Measurements from ENCODE around the gene SETD6.

SETD6 gene

DNA sequence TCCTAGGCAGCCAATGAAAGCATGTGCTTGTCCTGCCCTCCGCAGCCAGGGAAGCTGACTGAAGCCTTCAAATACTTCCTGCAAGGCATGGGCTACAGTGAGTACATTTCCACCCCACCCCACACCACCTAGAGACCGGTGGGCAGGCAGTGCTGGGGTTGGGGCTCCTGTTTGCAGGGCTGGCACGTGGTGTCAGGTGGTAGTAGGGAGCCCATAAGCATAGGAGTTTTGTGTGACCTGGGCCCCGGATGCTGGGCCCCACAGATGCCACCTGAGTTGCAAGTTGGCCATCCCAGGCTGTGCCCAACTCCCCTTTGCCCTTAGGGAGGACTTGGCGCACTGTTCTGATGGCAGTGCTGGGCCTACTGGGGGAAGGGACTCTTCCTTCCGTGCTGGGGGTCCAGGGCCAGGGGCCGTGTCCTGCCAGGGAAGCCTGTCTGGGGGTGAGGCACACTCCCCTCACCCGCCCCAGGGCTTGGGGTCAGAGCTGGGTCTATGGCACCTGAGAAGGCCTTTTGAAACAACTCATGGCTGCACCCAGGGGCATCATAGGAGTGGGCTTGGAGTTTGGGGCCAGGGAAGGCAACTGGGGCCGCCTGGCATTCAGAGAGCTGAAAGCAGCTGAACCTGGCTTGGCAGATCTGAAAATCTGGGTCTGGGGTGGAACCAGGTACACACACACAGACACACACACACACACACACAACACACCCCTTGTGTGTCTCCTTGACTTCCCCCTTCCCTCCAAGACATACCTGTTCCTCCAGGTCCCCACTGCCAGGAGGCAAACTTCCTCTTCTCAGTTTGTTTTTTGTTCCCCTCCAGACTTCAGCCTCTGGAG lies 5.8 kb upstream of the SETD6 start:
- DNase-seq: peak; percentile 26

DNA sequence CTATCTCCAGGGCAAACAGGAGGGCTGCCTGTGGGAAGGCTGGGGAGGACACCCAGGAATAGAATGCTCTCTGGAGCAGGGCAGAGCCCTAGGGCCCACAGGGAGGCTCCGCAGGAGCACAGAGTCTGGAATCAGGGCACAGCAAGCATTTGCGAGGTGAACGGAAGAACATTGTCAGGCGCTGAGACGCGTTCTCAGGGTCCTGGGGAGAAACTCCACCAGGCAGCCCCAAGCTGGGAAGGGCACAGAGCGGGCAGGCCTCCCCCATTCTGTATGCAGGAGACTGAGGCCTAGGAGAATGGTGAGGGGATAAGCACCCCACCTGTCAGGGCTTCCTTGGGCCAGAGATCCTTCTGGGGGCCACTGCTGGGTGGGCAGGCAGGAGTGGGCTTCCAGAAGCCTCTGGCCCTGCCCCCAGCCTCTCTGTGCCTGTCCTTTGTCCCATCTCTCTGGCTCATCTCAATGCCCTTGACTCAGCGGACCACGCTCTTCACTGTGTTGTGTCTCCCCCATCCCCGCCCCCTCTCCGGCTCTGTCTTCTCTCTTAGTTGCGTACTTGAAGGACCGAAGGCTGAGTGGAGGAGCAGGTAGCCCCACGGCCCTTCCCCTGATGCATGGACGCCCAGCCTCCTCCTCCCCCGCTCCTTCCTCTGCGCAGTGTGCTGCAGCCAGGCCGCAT lies 5.1 kb upstream of the SETD6 start:
- no peak for DNase-seq

DNA sequence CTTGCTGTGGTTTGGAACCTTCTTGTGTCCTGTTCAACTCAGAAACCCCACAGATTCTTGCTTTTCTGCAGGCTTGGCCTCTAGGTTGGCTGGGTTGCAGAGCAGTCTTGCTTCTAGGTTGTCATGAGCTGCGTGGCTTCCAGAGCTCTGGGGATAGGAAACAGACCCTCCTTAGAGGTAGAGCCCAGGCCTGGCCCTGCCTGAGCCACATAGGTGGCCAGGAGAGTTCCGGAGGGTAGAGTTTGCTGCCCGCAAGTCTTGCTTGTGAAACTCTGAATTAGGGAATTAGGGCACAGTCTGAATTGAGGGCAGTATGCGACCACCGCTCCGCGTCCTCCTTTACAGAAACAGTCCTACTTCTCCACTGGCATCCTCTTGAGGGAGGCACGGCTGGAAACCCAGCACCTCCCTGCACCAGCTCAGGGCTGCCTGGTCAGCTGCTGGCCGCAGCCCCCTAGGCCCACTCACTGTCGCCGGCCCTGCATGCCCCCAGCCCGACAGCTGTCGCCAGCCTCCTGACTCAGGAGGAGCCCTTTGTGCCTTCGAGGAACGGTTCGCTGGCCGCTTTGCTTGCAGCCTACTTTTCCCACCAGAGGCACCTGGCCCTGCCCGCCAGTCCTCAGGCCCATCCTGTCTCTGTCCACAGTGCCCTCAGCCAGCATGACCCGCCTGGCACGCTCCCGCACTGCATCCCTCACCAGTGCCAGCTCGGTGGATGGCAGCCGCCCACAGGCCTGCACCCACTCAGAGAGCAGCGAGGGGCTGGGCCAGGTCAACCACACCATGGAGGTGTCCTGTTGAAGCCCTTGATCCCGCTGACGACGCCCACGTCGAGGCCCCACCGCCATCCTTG lies 4.3 kb upstream of the SETD6 start:
- DNase-seq: no peak

DNA sequence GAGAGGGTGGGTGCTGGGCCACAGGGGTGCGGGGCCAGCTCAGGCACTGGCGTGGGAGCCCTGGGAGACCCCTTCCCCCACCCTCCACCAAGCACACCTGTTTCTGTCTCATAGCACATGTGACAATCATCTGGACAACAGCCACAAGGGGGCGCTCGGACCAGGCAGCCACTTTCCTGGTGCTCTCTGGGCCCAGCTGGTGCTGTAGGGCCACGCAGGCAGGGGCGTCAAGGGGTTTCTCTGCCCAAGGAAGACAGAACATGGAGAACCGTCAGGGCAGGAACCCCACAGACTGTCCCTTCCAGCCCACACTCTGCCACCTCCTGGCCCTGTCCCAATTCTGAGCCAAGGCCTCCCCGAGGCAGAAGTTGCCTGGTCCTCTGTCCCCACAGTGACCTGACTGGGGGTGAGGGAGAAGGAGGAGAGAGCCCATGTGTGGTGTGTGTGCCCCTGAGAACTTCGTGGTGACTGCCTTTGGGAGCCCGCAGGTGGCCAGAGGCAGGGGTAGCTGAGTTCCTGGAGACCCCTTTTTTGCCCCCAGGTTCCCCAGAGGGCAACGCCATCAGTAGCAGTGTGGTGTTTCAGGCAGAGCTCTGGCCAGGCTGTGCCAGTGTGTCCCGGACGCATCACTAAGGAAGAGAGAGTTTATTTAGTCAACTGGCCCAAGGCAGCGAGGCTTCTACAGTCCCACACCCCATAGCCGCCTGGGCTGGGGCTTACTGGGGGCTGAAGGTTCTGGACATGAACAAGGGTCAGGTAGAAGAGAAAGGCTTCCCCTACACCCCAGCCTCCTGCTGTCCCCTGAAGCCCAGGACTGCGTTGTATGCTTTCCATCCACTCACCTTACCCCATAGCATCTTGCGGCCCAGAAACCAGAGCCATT lies 3.1 kb upstream of the SETD6 start:
- DNase-seq: no peak

DNA sequence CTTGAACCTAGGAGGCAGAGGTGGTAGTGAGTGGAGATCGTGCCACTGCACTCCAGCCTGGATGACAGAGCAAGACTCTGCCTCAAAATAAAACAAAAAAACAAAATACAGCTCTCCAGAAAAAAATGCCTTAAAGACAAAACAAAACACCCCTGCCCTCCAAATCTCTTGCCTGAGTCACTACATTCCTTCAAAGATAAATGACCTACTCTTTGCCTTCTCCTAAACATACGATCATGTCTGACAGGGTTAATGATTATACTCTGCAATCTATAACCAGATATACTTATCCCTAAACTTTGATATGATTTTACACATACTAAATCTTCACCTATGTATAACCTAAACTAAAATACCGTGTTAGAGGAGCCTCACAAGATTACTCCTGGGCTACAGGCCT lies 1.4 kb upstream of the SETD6 start:
- no peak for DNase-seq

DNA sequence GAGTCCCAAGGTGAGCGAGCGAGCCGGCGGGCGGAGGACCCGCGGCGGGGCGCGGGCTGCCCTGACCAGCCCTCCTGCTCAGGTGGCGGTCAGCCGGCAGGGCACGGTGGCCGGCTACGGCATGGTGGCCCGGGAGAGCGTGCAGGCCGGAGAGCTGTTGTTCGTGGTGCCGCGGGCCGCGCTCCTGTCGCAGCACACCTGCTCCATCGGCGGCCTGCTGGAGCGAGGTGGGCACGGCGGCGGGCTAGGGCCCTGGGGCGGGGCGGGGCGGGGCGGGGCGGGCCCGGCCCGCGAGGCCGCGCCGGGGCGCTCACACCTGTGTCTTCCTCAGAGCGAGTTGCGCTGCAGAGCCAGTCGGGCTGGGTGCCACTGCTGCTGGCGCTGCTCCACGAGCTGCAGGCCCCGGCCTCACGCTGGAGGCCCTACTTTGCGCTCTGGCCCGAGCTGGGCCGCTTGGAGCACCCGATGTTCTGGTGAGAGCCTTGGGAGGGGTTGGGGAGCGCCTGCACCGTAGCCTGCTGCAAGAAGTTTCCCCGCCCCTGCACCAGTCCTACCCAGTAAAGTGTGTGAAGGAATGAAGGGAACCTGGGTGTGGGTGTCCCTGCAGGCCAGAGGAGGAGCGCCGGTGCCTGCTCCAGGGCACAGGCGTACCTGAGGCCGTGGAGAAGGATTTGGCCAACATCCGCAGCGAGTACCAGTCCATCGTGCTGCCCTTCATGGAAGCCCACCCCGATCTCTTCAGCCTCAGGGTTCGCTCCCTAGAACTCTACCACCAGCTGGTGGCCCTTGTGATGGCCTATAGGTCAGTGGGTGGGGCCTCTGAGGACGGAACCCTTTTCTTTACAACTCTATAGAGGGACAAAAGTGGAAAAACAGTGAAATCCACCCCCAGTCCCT lies 802 bp downstream of the SETD6 start:
- DNase-seq: no peak

DNA sequence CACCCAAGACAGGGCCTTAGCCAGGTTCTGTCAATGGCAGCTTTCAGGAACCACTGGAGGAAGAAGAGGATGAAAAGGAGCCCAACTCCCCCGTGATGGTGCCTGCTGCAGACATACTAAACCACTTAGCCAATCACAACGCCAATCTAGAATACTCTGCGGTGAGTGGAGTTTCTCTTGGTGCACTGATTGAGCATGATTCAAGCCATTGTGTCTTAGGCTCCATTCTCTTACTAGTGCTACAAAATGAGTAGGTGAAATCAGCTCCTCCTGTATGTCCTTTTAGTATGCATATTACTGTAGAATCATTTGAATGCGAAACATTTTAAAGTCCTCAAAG lies 1.4 kb downstream of the SETD6 start:
- DNase-seq: no peak

DNA sequence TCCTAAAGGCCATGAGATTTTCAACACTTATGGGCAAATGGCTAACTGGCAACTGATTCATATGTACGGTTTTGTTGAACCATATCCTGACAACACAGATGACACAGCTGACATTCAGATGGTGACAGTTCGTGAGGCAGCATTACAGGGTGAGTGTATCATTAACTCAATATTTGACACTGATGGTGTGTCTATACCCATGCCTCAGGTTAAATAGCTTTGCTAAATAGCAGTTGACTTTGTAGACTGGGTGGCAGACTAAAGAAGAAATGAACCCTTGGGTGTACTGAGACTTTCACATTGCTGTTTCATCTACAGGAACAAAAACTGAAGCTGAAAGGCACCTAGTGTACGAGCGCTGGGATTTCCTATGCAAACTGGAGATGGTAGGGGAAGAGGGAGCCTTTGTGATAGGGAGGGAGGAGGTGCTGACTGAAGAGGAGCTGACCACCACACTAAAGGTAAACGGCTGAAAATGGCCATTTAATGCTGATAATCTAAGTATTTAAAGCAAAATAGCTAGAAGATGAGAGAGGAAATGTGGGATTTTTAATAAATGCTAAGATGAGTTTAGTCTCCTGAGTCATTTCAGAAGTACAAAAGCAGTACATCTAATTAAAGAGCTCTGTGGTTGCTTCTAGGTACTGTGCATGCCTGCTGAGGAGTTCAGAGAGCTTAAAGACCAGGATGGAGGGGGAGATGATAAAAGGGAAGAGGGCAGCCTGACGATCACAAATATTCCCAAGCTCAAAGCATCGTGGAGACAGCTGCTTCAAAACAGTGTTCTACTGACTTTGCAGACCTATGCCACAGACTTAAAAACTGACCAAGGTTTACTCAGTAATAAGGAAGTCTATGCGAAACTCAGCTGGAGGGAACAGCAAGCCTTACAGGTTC lies 3.0 kb downstream of the SETD6 start:
- no peak for DNase-seq

DNA sequence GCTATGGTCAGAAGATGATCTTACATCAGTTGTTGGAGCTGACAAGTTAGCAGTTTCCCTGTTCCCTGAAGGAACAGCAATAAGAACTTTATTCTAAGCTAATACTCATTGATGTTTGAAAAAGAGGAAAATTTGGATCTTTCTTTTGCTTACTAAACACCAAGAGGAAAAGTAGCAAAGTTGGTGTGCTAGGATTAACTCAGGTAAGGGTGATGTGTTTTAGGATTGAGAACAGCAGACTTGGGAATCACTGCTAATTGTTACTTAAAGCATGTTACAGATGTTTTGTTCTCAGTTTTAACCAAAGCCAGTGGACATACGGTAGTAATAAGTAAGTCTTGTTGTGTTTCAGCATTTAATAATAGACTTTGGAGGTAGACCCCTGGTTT lies 3.7 kb downstream of the SETD6 start:
- no peak for DNase-seq

DNA sequence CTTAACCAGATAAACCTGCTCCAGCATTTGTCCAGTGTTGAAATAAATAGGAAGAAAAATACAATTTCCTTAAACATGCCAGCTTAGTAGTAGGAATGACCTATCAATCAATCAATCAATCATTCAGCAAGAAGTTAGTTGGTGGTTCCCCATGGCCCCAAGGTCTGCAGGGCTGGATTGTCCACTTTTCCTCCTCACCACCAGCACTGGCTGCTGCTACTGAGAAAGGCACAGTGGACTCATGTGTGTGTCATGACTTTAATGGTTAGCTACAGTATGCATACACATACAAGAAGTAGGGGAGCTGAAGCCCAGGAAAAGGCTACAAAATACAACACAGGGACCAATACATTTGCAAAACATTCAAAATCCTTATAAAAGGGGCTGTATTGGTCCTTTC lies 4.4 kb downstream of the SETD6 start:
- no peak for DNase-seq

DNA sequence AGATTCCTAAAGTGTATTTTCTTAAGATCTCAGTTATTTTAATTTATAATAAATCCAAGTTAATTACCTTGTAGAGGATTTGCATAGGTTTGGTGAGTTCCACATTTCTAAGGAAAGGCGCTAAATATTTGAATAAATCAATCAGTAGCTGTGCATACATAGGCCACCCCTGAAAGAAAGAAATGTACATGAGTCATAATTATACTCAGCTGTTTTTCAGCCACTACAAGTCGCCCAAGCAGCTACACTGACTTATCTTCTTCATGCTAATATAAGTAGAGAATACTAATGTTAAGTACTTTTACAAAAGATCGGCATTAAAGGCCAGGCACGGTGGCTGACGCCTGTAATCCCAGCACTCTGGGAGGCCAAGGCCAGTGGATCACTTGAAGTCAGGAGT lies 14.9 kb downstream of the SETD6 start:
- DNase-seq: no peak

DNA sequence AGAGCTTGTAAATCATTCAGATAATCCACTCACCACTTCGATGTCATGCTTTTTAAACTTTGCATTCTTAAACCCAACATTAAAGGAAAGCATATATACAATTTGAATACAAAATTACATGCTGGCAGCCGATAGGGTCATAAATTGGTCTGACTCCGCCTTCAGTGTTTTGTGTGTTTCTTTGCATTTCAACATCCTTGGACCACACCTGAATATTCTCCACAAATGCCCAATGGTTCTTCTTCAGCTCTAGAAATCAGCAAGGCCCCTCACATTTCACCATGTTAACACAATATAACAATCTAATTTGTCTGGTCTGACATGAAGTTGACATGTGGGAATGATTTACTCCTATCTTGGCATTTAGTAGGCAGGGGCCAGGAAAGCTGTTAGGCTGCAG lies 17.1 kb downstream of the SETD6 start:
- DNase-seq: no peak

DNA sequence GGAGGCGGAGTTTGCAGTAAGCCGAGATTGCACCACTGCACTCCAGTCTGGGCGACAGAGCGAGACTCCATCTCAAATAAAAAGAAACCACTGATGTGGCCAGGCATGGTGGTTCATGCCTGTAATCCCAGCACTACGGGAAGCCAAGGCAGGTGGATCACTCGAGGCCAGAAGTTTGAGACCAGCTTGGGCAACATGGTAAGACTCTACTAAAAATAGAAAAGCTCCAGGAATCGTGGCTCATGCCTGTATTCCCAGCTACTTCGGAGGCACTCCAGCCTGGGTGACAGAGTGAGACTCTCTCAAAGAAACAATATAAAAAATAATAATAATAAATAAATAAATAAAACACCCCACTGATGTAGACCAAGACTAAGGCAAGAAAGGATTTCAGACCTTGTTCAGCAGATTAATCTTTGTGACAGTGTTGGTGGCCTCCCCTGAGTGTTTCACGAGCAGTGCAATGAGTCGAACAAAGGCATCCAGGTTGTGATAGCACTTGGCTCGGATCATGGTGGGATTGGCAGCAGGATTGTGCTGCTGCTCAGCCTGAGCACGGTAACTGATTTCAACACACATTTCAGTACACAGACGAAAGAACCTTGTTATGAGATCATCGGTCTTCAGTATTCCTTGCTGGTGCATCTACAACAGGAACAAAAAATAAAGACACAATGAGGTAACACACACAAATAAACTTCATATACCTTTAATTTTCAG lies 18.6 kb downstream of the SETD6 start:
- no peak for DNase-seq

DNA sequence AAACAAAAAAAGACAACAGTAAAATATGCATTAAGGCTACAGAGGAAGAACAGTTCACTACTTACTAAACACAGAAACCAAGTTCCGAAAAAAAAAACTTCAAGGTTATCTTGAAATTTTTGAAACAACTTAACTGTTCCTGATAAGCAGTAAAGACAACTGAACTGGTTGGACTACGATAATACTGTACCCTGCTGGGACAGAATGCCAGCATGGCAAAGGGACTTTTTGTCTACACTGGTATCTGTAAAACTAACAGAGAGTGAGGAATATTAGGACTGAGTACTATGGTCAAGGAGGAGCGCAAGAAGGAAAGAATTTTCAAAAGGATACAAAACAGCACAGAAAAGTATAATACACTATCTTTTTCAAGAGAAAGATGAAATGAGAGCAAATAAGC lies 19.8 kb downstream of the SETD6 start:
- DNase-seq: no peak

DNA sequence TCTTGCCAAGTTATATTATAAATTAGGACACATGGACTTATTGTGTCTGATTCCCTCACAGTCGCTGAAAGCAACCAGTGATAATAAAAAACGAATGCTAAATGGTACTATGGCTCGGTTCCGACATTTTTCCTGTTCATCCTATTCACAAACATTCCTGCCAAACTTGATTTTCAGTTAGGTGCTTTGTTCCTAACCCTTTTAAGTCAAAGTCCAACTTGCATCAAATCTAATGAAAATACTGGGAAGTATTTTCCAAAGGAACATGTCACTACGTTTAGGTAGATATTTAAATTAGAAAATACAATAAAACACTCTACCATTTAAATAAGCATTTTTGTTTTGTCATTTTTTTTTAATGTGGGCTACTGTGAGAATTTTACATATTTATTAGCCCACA lies 21.0 kb downstream of the SETD6 start:
- DNase-seq: no peak

DNA sequence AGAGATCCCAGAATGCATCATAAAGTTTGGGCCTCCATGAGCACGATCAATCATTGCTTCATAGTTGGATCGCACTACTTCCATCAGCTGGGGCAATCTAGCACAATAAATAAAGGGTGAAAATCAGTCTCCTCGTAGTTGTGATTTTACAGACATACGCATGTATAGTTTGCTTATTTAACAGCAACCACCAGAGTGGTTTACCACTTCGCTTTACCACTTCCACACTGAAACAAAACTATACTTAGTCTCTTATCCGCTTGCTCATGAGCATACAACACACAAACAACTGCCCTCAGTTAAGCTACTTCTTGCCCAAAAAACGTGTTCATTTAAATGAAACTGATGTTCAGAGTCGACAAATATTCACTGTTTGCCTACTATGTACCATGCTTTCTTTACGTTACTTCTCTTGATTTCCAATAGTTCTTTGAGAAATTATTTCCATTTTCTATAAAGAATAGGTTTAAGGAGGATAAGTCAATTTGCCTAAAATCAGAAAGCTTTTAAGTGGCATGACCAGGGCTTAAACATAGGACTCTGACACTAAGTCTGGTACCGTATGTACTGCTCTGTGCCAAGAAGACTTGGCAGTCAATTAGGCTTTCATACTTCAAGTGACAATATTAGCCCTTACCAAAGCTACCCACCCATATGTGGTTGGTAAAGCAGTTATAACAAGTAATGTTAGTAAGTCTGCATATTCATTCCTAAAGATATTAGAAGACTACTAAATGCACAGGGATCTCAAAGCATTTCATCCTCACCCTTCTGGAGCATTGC lies 22.0 kb downstream of the SETD6 start:
- no peak for DNase-seq

DNA sequence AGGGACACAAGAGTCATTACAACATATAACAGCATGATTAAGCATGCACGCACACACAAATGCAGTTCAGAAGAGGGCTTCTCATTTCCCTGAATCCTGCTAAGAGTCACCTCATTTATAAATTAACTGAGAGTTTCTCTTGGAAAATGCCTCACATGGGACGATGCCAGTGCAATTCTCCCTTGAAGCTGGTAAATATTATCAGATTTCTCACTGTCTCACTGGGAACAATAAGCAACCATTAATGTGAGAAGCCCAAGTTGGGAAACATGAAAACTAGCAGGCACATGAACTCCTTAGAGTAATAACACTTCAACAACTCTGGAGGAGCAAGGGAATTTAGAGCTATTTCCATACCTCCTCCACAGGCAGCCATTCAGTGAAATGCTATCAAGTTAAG lies 26.4 kb downstream of the SETD6 start:
- DNase-seq: no peak

DNA sequence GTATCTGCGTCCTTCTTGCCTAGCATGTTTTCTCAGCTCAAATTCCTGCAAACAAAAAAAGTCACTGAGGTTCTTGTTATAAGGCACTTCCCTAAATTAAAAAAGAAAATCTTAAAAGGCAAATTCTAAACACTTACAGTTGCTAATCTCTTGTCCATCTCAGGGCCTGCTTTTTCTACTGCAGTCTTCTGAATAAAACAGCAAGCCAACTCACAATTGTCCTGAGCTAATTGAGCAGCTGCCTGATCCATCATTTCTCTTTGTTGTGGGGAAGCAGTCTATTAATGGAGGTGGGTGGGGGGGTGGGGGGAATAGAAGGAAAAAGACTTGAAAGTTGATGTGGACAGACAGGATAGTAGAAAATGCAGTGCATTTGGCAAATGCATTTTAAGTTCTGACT lies 27.0 kb downstream of the SETD6 start:
- DNase-seq: no peak

DNA sequence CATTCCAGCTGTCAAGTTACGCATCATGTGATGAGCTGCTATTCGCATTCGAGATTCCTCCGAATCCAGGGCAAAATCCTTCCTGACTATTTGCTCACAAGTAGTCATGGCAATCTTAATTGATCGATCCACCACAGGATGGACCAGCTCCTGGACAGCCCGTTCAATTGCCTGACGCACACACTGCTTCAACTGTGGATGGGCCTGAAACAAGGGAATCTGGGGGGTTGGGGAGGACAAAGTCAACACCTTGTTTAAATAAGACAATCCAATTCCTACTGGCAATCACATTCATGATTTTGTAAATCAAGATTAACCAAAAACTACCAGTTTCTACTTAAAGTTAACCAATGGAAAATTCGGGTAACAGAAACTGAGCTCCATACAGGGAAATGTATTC lies 28.4 kb downstream of the SETD6 start:
- no peak for DNase-seq
